Mucosa of descending colon (tissue), 3 donors: Measurements from ENCODE around the gene TTLL6. TPM values are rescaled to one million over a fixed set of nuclear protein-coding genes. Genes with fewer than 3 reads are reported as not detected.

ENCODE experiments used
- ATAC-seq: fragments of 200-7000 bp; cut with Tn5 transposase; one replicate; pipeline ENCODE4 v1.9.1; 2020; ENCODE audit warnings: mild to moderate bottlenecking, moderate library complexity
- DNase-seq, 3 donors: peaks; one replicate each; pipeline ENCODE4 v3.0.0-alpha.2; 2020
- H3K36me3 ChIP-seq: fragments of 200-600 bp; one replicate; pipeline ENCODE4 v1.8.0; 2021; ENCODE audit warnings: low read depth, mild to moderate bottlenecking
- H3K4me1 ChIP-seq: fragments of 200-600 bp; one replicate; pipeline ENCODE4 v1.8.0; 2021; ENCODE audit warnings: low read depth, mild to moderate bottlenecking
- H3K4me3 ChIP-seq: fragments of 200-600 bp; one replicate; pipeline ENCODE4 v1.8.0; 2021; ENCODE audit warnings: mild to moderate bottlenecking
- H3K9me3 ChIP-seq: fragments of 200-600 bp; one replicate; pipeline ENCODE4 v1.8.0; 2021; ENCODE audit warnings: mild to moderate bottlenecking
- intact Hi-C, 2 donors: fragments of 100-400 bp; cut with DNase I in 1 of 2; cut with micrococcal nuclease in 1 of 2; formaldehyde crosslinking; loops; one replicate each; pipeline versions ENCODE4 v1.11.0 to v1.11.1; 2022; cut with DNase I, micrococcal nuclease
- total RNA-seq, 3 donors: library from RNA; stranded (reverse); fragmentation: NEBNext Ultra II Directional in 2 of 3; extraction: Animal tissue kit (Norgen Biotek cat#: 25700) in 2 of 3; gene quantifications; one replicate each; pipeline versions ENCODE4 v1.2.1 to v1.2.4, GENCODE V29; 2021 to 2023
- TF ChIP-seq, protein P1 (sequence below): fragments of 200-600 bp; IDR thresholded peaks from one replicate; pipeline ENCODE4 v1.8.0; 2022; ENCODE audit warnings: antibody characterized with exemption, mild to moderate bottlenecking
- donor health status: DM: no; HTN: no; CAD: no; lungs with moderate emphysema.
- donor health status: DM: no; HTN: no; CAD: no.
- donor health status: DM: no; HTN: yes; CAD: no.

TTLL6 gene
- total RNA-seq, 3 donors from 2014 or later, result 10.7 to 25.1 (median 12.2) TPM

DNA sequence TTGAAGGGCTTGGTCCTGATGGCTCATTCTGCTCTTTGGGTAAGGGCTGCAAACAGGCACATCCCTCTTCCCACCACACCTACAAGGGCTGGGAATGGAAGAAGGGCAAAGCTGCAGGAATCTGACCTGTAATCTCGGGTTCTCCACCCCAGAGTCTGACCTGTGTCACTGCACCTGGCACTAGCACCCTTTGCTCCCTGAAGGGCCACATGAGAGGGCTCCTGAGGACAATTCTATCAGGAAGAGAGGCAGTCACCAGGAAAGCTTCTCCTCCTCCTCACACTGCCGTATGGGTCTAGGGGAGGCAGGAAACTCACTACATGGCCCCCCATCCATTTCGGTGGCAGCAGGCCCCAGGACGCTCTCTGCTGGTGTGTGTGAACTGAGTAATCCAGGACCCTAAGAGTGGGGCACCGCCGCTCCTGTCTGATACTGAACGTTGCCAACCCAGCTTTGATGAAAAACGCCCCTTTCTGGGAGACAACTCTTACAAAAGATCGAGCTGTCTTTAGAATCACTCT is 26.4 kb downstream of the TTLL6 start:
- Histone ChIP-seq H3K4me1 (peaks cover 18% of the 10 kb centered on the region), H3K36me3 (no peaks in the 10 kb centered on the region), H3K4me3 (no peak overlapping the region), H3K9me3 (no peaks in the 10 kb centered on the region)
- ATAC-seq, result peak; percentile 70
- DNase-seq, result no peak
- intact Hi-C loops, result loop anchor here (5.0 kb wide), 3 partner anchors 63 to 113 kb away; partner anchors contain the start of genes HOXB13 (in 1 of the 2), PRAC1 (in 1 of the 2) and PRAC2 (in 1 of the 2)
- TF ChIP-seq, protein P1, sequence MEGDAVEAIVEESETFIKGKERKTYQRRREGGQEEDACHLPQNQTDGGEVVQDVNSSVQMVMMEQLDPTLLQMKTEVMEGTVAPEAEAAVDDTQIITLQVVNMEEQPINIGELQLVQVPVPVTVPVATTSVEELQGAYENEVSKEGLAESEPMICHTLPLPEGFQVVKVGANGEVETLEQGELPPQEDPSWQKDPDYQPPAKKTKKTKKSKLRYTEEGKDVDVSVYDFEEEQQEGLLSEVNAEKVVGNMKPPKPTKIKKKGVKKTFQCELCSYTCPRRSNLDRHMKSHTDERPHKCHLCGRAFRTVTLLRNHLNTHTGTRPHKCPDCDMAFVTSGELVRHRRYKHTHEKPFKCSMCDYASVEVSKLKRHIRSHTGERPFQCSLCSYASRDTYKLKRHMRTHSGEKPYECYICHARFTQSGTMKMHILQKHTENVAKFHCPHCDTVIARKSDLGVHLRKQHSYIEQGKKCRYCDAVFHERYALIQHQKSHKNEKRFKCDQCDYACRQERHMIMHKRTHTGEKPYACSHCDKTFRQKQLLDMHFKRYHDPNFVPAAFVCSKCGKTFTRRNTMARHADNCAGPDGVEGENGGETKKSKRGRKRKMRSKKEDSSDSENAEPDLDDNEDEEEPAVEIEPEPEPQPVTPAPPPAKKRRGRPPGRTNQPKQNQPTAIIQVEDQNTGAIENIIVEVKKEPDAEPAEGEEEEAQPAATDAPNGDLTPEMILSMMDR, result no peak

DNA sequence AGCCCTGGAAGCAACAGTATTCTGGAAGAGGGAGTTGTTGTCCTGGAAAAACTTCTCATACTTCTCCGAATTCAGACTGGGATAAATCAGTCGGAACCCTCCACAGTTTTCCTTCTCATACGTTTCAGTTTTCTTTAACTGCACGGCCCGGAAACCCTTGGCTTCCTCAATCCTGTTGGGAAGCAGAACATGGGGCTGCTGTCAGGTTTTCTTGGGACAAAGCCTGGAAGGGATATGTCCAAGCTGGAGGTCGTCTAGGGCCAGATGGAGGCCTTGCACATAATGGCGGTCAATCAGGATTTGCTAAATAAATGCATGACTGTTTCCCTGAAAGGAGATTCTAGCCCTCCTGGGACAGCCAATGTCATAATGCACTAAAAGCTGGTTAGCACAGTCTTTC is 29.2 kb downstream of the TTLL6 start:
- ATAC-seq, result no peak
- intact Hi-C loops, result no loop called here

DNA sequence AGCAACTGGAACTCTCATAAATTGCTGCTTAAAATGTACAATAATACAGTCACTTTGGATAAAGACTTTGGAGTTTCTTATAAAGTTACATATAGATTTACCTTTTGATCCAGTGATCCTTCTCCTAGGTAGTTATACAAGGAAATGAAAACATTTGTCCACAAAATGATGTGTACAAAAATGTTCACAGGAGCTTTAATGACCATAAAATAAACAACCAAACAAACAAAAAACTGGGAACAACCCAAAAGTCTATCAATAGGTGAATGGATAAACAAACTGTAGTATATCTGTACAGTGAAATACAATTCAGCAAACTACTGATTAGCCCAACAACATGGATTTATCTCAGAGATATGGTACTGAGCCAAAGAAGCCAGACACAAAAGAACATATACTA is 37.6 kb downstream of the TTLL6 start:
- Histone ChIP-seq H3K4me1 (peaks cover 2% of the 10 kb centered on the region), H3K9me3 (no peaks in the 10 kb centered on the region), H3K36me3 (no peaks in the 10 kb centered on the region), H3K4me3 (no peak overlapping the region)
- DNase-seq (no peak), ATAC-seq (no peak)
- intact Hi-C loops, result no loop called here
- TF ChIP-seq, protein P1, result no peak

More for the DNA sequence above, 29.2 kb downstream of the TTLL6 start:
- DNase-seq, result no peak
- Histone ChIP-seq H3K4me1 (peaks cover 19% of the 10 kb centered on the region), H3K4me3 (no peak overlapping the region), H3K9me3 (no peaks in the 10 kb centered on the region), H3K36me3 (no peaks in the 10 kb centered on the region)
- TF ChIP-seq, protein P1, result no peak

DNA sequence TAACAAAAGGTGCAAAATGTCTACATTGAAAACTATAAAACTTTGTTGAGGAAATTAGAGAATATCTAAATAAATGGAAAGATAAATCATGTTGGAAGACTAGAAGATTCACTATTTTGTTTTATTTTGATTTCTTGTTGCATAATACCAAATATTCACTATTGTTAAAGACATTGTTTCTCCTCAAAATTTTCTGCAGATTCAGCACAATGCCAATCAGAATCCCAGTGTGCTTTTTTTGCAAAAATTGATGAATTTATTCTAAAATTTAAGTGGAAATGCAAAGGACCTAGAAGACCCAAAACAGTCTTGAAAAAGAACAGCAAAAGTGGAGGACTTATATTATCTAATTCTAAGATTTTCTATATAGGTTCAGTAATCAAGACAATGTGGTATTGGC is 40.4 kb downstream of the TTLL6 start:
- TF ChIP-seq, protein P1, result no peak
- no peaks in the 10 kb centered on the region for H3K9me3 ChIP-seq
- H3K4me3 ChIP-seq, result no peak overlapping the region
- intact Hi-C loops, result no loop called here
- ATAC-seq (no peak), DNase-seq (no peak)
- no peaks in the 10 kb centered on the region for H3K4me1 ChIP-seq
- H3K36me3 ChIP-seq, result no peaks in the 10 kb centered on the region

DNA sequence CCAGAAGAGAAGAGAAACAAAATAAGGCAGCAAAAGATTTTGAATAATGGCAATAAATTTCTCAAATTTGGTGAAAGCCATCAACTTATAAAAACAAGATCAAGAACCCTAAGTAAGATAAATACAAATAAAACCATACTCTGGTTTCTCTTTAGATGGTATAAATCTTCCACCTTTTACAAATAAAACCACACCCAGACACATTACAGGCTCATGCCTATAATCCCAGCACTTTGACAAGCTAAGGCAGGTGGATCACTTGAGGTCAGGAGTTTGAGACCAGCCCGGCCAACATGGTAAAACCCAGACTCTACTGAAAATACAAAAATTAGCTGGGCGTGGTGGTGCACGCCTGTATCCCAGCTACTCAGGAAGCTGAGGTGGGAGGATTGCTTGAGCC is 43.8 kb downstream of the TTLL6 start:
- Histone ChIP-seq H3K9me3 (no peaks in the 10 kb centered on the region), H3K36me3 (no peaks in the 10 kb centered on the region), H3K4me3 (no peak overlapping the region), H3K4me1 (no peaks in the 10 kb centered on the region)
- peak; percentile 76 for ATAC-seq
- no peak for DNase-seq
- intact Hi-C loops, result no loop called here
- TF ChIP-seq, protein P1, result no peak

DNA sequence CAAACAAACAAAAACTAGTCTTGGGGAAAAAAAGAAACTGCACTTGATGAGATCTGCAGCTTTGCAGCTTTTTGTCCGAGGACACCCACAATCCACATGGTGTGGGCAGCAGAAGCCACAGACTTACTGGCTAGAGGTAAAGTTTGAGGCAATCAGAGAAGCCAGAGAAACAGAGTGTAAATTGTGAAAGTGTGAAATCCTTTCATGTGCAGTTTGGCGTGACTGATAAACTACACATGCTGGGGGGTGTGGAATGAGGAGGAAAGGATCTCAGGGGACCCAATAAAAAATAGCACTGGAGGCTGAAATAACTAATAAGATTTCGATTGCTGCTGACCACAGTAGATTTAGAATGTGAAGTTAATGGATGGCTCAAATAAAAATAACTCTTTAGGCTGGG is 46.1 kb downstream of the TTLL6 start:
- DNase-seq (no peak), ATAC-seq (no peak)
- Histone ChIP-seq H3K9me3 (no peaks in the 10 kb centered on the region), H3K36me3 (no peaks in the 10 kb centered on the region), H3K4me3 (no peak overlapping the region), H3K4me1 (no peaks in the 10 kb centered on the region)
- intact Hi-C loops, result no loop called here
- TF ChIP-seq, protein P1, result no peak
